Muscle layer of duodenum (tissue), 2 donors: ENCODE data around the gene PDCL2.
A peak's percentile ranks its signal among the peaks of the same experiment; 100 is the strongest.
"Not testable (repeated sequence)": the region's sequence is repeated elsewhere in the genome, so short reads cannot be mapped to it uniquely, and the experiment has no call there.

Experiments
- H3K27ac ChIP-seq: one replicate; pipeline ENCODE4 v1.7.0; 2013; ENCODE audit warnings: mild to moderate bottlenecking, low read length
- H3K27me3 ChIP-seq: one replicate; pipeline ENCODE4 v1.7.0; 2013; ENCODE audit warnings: low read depth, mild to moderate bottlenecking, control low read depth, low read length
- H3K36me3 ChIP-seq, 2 donors: one replicate each; pipeline ENCODE4 v1.7.0; 2013; ENCODE audit warnings: low read length in 2 of 2, control low read depth in 1 of 2, mild to moderate bottlenecking in 1 of 2; ENCODE audit not compliant: insufficient read depth in 2 of 2, control insufficient read depth in 1 of 2
- H3K4me1 ChIP-seq, 2 donors: one replicate each; pipeline ENCODE4 v1.7.0; 2013; ENCODE audit warnings: low read length in 2 of 2, mild to moderate bottlenecking in 2 of 2, control low read depth in 1 of 2, moderate library complexity in 1 of 2; ENCODE audit not compliant: insufficient read depth in 2 of 2, control insufficient read depth in 1 of 2
- H3K4me3 ChIP-seq, 2 donors: one replicate each; pipeline ENCODE4 v1.7.0; 2013; ENCODE audit warnings: low read length in 2 of 2, low read depth in 1 of 2, mild to moderate bottlenecking in 1 of 2
- H3K9me3 ChIP-seq, 2 donors: one replicate each; pipeline ENCODE4 v1.7.0; 2013; ENCODE audit warnings: low read length in 2 of 2, control low read depth in 1 of 2, mild to moderate bottlenecking in 1 of 2; ENCODE audit not compliant: control insufficient read depth in 1 of 2
- donor health status: healthy.

PDCL2 gene, protein sequence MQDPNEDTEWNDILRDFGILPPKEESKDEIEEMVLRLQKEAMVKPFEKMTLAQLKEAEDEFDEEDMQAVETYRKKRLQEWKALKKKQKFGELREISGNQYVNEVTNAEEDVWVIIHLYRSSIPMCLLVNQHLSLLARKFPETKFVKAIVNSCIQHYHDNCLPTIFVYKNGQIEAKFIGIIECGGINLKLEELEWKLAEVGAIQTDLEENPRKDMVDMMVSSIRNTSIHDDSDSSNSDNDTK

DNA sequence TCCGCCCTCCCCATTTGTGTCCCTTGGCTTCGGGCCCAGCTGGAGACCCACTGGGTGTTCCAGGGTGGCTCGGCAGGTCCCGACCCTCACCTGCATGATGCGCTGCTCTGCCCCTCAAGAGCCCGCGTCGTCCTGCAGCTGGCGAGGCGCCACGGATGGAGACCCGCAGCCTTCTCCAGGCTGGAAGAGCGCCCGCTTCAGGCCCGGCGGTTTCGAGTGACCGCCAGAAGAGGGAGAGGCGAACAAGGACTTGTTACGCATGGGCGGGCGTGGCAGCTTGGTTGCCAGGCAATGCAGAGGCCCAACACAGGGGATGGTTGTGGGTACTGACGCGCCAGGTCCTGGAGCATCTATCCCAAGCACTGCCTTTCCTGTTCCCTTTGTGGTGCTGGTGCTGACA lies at the start of gene PDCL2:
PDCL2 (minus strand) TSS at position 232 of the 400 bp plus-strand sequence; CDS start at position 96, 136 bp downstream.
- Histone ChIP-seq H3K27me3 (no peaks in the 10 kb centered on the region), H3K27ac (no peak within 1 kb of the TSS), H3K36me3 (no peaks in the 10 kb centered on the region), H3K9me3 (peaks cover 0 to 10% of the 10 kb centered on the region in 2 donors), H3K4me1 (no peaks in the 10 kb centered on the region), H3K4me3 (no peak within 1 kb of the TSS)

DNA sequence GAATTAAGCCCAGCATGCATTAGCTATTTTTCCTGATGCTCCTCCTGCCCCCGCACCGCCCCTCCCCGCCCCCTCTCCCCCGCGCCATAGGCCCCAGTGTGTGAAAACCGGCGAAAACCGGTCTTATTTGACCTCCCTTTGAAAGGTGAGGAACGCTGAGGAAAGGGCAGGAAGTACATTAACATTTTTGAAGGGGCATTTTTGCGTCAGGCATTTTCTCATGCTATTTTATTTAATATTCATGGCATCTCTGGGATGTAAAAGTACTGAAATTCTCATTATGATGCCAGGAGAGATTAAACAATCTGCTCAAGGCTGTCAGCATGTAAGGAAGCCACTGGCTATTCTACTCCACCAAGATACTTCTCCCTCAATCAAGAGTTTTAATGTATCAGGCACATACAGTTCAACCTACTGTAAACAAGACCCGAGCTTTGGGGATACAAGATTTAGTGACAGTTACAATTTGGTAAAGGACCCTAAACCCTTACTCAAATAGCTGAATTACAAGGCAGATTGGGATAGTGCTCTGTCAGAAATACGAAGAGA lies 45.3 kb upstream of the PDCL2 start:
- peaks cover 26% of the 10 kb centered on the region for H3K27me3 ChIP-seq
- H3K4me3 ChIP-seq: no peak overlapping the region

DNA sequence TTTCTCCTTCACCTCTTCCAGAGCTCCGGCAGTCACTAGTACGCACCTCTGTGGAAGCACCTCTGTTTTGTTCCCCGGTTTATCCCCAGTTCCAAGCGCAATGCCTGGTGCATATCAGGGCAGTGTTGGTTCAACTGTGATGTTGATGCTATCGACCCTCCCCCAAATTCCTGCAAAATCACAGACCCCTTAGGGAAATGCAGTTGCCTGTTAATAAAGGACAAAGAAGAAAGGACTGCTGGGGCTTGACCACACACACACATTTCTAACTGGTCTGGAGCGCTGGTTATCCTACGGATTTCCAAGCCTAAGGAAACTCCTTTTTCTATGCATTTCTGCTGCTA lies 44.6 kb upstream of the PDCL2 start:
- H3K27me3 ChIP-seq: peaks cover 26% of the 10 kb centered on the region
- no peaks in the 10 kb centered on the region for H3K9me3 ChIP-seq
- peak overlapping the region in 1 of 2 donors; percentile 65 for H3K4me3 ChIP-seq
- H3K36me3 ChIP-seq: no peaks in the 10 kb centered on the region
- H3K27ac ChIP-seq: no peak overlapping the region
- peaks cover 0 to 17% of the 10 kb centered on the region in 2 donors for H3K4me1 ChIP-seq

More for the DNA sequence above, 45.3 kb upstream of the PDCL2 start:
- no peaks in the 10 kb centered on the region for H3K36me3 ChIP-seq
- H3K27ac ChIP-seq: no peak overlapping the region
- no peaks in the 10 kb centered on the region for H3K9me3 ChIP-seq
- H3K4me1 ChIP-seq: peaks cover 0 to 17% of the 10 kb centered on the region in 2 donors

DNA sequence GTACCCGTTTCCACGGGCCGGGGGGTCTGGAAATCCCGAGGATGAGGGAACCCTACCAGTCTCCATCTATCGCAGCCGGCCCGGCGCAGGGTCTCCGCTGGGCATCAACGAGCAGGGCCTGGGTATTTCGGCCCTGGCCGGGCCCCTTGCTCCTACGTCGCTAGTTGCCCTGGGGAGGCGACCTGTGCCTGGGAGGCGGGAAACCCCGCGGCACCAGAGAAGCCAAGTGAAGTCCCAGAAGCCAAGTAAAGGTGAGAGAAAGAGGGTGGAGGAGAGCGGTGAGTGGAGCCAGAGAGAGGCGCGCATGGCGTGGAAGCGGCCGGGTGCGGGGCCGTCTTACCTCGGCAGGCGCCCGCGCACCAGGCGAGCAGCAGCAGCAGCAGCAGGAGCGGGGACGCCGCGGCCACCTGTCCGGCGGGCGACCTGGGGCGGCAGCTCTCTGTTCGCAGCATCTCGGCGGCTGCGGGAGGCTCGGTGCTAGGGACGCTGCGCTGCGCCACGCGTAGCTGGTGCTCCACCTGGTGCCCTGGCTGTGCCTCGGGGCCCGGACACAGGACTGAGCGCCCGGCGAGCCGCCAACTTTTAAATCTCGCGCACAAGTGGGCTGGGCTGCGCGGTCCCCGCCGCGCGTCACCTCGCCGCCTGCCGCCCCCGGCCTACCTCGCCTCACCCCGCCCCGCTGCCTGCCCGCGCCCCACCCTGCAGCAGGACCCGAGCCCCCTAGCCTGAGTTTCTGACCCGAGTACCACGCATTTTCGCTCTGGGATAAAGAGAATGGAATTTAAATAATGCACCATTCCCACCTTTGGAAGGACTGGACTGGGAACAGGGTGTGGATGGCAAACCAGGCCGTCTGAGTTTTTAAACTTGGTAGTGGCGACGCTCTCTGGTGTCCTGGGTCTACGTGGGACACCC lies 44.0 kb upstream of the PDCL2 start, which contains the start of gene NMU:
NMU (minus strand) TSS at position 558 of the 915 bp plus-strand sequence; CDS start at position 452, 106 bp downstream.
- Histone ChIP-seq H3K9me3 (no peaks in the 10 kb centered on the region), H3K4me1 (peaks cover 0 to 17% of the 10 kb centered on the region in 2 donors), H3K27me3 (peaks cover 26% of the 10 kb centered on the region), H3K27ac (no peak within 1 kb of the TSS), H3K36me3 (no peaks in the 10 kb centered on the region), H3K4me3 (peak within 1 kb of the TSS; percentile 1 to 65)

DNA sequence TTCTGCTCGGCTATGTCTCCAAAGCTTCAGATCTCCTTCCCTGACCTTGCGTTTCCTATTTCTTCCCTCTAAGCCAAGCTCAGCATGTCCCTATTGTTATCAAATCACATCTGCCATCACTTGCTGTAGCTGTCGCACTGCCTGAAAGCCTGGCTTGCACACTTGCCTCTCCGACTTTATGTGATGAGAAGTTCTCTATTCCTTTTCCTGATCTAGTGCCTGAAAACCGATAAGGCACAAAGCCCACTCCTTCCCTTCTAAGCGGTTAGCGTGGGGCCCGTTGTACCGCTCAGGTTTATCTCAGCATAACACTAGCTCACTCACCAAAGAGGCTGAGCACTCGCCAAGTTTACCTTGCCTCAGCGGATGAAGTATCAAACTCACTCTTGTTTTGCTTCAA lies 43.2 kb upstream of the PDCL2 start:
- H3K4me1 ChIP-seq: peaks cover 0 to 17% of the 10 kb centered on the region in 2 donors
- H3K27ac ChIP-seq: no peak overlapping the region
- no peaks in the 10 kb centered on the region for H3K9me3 ChIP-seq
- no peaks in the 10 kb centered on the region for H3K36me3 ChIP-seq
- peak overlapping the region; percentile 1 to 65 for H3K4me3 ChIP-seq
- H3K27me3 ChIP-seq: peaks cover 24% of the 10 kb centered on the region

DNA sequence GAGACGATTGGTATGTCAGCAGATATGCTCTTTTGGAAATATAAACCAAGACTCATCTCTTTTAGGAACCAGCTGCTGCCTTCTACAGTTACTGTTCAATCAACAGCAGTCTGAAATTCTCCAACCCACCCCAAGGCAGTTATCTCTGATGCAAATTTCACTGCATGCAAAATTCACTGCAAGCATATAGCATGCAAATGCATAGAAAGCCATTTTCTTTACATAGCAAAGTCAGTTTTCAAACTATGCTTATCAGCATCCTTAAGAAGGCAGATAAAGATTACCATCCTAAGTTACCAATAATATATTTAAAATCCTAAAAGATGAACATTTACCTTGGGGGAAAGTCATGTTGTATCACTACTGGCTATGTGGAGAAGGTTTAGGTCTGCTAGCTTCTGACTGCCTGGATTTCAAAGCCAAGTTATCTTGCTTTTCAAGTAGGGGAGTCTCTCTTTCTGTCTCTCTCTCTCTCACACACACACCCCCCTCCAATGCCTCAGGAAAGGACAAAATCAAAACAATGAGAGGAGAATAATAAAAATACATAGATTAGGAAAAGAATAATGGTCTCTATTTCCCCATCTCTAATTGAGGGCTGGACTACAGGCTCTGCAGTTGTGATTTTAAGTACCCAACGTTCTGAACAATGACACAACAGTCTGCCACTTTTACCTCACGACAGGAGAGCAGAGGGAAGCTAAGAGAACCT lies 42.5 kb upstream of the PDCL2 start:
- H3K36me3 ChIP-seq: no peaks in the 10 kb centered on the region
- no peak overlapping the region for H3K4me3 ChIP-seq
- H3K27me3 ChIP-seq: peaks cover 23% of the 10 kb centered on the region

DNA sequence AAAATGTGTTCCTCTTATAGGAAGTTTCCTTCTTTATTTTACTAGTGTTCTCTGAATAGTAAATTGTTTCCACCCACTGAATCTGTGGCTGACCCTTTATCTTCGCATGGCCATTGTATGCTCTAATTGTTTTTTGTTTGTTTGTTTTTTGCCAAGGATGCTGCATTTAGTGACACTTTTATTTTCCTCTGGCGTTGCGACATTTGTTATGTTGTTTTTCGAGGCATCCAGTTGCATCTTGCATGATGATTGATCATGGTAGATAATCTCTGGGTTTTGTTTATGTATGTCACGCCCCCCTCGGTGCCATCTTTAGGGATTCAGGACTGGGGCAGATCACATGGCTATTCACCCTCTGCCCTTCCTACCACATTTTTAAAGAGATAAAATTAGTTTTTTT lies 41.9 kb upstream of the PDCL2 start:
- Histone ChIP-seq H3K36me3 (no peaks in the 10 kb centered on the region), H3K27me3 (peaks cover 23% of the 10 kb centered on the region), H3K4me1 (peaks cover 0 to 17% of the 10 kb centered on the region in 2 donors), H3K4me3 (no peak overlapping the region), H3K9me3 (no peaks in the 10 kb centered on the region), H3K27ac (no peak overlapping the region)

More for the DNA sequence above, 42.5 kb upstream of the PDCL2 start:
- Histone ChIP-seq H3K4me1 (peaks cover 0 to 17% of the 10 kb centered on the region in 2 donors), H3K27ac (no peak overlapping the region), H3K9me3 (no peaks in the 10 kb centered on the region)

DNA sequence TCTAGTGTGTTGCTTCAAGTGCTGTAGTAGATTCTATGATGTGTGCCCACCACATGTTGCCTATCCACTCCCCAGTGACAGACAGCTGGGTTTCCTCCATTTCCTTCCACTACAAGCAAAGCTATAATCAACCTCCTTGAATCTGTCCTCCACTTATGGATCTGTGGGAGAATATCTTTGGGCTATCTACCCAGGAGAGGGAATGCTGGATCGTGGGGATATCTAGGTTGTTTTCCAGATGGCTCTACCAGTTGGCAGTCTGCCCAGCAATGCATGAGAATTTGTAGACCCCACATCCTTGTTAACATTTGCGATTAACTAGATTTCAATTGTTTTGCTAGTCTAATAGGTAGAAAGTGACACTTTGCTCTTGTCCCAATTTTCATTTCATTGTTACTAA lies 33.8 kb upstream of the PDCL2 start:
- Histone ChIP-seq H3K36me3 (no peaks in the 10 kb centered on the region), H3K4me1 (no peaks in the 10 kb centered on the region), H3K27me3 (no peaks in the 10 kb centered on the region), H3K27ac (no peak overlapping the region), H3K9me3 (no peaks in the 10 kb centered on the region), H3K4me3 (no peak overlapping the region)

DNA sequence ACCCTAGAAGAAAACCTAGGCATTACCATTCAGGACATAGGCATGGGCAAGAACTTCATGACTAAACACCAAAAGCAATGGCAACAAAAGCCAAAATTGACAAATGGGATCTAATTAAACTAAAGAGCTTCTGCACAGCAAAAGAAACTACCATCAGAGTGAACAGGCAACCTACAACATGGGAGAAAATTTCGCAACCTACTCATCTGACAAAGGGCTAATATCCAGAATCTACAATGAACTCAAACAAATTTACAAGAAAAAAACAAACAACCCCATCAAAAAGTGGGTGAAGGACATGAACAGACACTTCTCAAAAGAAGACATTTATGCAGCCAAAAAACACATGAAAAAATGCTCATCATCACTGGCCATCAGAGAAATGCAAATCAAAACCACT lies 32.0 kb upstream of the PDCL2 start:
- H3K27ac ChIP-seq, H3K27me3 ChIP-seq, H3K36me3 ChIP-seq, H3K4me1 ChIP-seq, H3K9me3 ChIP-seq, H3K4me3 ChIP-seq: not testable (repeated sequence)

DNA sequence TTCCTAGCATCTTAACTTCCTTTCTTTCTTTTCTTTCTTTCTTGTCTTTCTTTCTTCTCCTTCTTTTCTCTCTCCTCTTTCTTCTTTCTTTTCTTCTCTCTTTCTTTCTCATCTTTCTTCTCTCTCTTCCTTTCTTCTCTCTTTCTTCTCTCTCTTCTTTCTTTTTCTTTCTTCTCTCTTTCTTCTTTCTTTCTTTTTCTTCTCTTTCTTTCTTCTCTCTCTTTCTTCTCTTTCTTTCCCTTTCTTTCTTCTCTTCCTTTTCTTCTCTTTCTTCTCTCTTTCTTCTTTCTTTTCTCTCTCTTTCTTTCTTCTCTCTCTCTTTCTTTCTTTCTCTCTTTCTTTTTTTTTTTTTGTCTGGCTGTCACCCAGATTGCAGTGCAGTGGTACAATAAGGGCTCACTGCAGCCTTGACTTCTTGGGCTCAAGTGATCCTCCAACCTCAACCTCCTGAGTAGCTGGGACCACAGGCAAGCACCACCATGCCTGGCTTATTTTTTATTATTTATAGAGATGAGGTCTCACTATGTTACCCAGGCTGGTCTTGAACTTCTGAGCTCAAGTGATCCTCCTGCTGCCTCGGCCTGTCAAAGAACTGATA lies 26.6 kb upstream of the PDCL2 start:
- Histone ChIP-seq H3K4me1 (no peaks in the 10 kb centered on the region), H3K4me3 (no peak overlapping the region), H3K36me3 (no peaks in the 10 kb centered on the region), H3K27me3 (no peaks in the 10 kb centered on the region), H3K9me3 (no peaks in the 10 kb centered on the region), H3K27ac (no peak overlapping the region)
